Astrocyte of the cerebellum (primary cell): ENCODE data around the gene UNC5CL.

Source experiments
- DNase-seq: peaks from one replicate; pipeline ENCODE4 v3.0.0-alpha.2; 2011; ENCODE audit warnings: low read depth
- H3K4me3 ChIP-seq: 2 replicates; pipeline ENCODE4 v1.5.1; 2011; ENCODE audit warnings: mild to moderate bottlenecking, low read depth, low read length, moderate library complexity
- CTCF ChIP-seq: IDR thresholded peaks from 2 replicates; pipeline ENCODE4 v1.5.1; 2012; ENCODE audit warnings: low read length, low read depth, moderate library complexity, mild to moderate bottlenecking; ENCODE audit errors: missing control alignments
- in situ Hi-C: cut with HindIII; loops from 2 replicates; pipeline ENCODE4 v1.10.0; 2017; ENCODE audit warnings: low sequenced_read_pairs

The UNC5CL gene

DNA sequence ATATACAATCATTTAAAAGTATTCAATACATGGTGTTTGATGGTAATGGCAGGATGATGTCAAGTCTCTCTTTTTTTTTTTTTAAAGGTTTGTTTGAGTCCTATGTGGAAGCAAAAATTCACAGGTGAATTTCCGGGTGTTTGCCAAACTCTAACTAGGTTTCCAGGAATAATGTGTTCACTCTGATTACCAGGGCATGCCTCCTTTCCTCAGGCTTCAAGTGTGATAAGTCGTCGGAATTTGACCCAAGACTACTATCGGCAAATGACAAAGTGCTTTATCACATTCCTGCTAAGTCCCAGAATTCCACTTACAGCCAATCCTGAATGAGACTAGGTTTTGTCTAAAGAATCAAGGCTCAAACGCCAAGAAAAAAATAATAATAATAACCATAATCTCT, 25.8 kb upstream of the UNC5CL start:
- no peak overlapping the region for H3K4me3 ChIP-seq
- DNase-seq: no peak
- in situ Hi-C loops: loop anchor here (25.0 kb wide), 1 partner anchor 1703 kb away; no protein-coding TSS in a partner anchor
- TF ChIP-seq CTCF: no peak

DNA sequence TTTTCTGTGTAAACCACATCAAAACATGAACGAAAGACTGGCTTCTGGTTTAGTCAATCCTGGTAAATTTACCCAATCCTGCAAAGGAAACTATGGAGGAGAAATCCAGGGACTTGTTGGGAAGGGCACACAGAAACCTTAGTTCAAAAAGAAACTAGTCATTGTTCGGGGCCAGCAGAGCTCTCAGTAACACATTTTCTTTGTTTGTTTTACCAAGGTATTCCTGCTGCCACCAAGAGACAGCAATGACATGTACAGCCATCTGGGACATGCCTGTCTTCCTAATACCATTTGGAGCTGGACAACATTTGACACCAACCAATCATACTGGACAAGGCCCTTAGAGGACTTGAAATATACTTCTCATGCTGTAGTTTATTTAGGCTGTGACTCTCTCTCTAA, 24.9 kb upstream of the UNC5CL start:
- TF ChIP-seq CTCF: no peak
- H3K4me3 ChIP-seq: no peak overlapping the region
- in situ Hi-C loops: loop anchor here (25.0 kb wide), 1 partner anchor 1702 kb away; no protein-coding TSS in a partner anchor
- no peak for DNase-seq

DNA sequence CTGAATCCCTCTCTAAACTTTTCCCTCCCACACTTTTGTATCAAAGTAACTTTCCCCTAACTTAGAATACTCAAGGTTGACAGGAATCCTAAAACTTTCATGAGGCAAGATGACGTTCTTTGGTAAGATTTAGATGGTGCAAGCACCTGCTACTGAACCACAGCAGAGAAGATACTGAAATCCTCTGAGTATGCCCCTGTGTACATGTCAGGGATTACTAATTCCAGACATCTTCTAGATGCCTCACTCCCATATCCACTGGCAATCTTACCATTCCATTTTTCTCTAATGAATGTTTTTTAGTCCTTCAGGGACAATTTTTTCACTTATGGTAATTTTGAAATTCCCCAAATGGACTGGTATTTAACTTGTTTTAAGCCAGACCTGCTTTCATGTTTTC, 23.0 kb upstream of the UNC5CL start:
- no peak overlapping the region for H3K4me3 ChIP-seq
- DNase-seq: no peak
- no peak for TF ChIP-seq CTCF
- in situ Hi-C loops: loop anchor here (25.0 kb wide), 1 partner anchor 1700 kb away; no protein-coding TSS in a partner anchor

- in situ Hi-C loops: loop anchor here (25.0 kb wide), 1 partner anchor 1699 kb away; no protein-coding TSS in a partner anchor
- TF ChIP-seq CTCF: no peak
- no peak overlapping the region for H3K4me3 ChIP-seq
- DNase-seq: no peak
Observed at GRCh38 chr6:41061196-41061726, 22.2 kb upstream of the UNC5CL start.

GRCh38 chr6:41059556-41059955, 20.5 kb upstream of the UNC5CL start:
- no peak for DNase-seq
- no peak for TF ChIP-seq CTCF
- H3K4me3 ChIP-seq: no peak overlapping the region
- in situ Hi-C loops: loop anchor here (25.0 kb wide), 1 partner anchor 1697 kb away; no protein-coding TSS in a partner anchor

- no peak for DNase-seq
- in situ Hi-C loops: loop anchor here (25.0 kb wide), 1 partner anchor 1696 kb away; no protein-coding TSS in a partner anchor
- no peak overlapping the region for H3K4me3 ChIP-seq
Observed at GRCh38 chr6:41058783-41059181, 19.8 kb upstream of the UNC5CL start.

More at GRCh38 chr6:41058783-41059181, 19.8 kb upstream of the UNC5CL start:
- TF ChIP-seq CTCF: no peak
